Measurements from ENCODE around the gene MEIS1.

Gene MEIS1

DNA sequence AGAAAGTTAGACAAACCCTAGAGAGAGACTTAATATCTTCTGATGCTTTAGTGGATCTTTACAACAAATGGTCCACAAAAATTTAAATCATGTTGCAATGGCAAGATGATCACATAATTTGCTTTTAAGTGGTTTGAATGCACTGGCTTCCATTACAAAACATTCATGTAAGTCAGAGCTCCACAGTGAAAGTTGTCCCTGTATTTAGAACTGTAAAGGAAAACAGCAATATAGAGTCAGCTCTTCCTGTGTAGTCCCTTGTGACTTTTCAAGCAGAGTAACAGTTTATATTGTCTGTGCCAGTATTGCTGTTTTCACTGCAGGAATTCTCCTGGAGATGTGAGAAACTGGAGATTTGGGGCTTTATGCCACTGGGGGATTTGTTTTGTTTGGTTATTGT lies 77.7 kb downstream of the MEIS1 start:
- in situ Hi-C loops (cut with HindIII; ENCODE audit: low sequenced_read_pairs): no loop called here
- TF ChIP-seq, protein P1, sequence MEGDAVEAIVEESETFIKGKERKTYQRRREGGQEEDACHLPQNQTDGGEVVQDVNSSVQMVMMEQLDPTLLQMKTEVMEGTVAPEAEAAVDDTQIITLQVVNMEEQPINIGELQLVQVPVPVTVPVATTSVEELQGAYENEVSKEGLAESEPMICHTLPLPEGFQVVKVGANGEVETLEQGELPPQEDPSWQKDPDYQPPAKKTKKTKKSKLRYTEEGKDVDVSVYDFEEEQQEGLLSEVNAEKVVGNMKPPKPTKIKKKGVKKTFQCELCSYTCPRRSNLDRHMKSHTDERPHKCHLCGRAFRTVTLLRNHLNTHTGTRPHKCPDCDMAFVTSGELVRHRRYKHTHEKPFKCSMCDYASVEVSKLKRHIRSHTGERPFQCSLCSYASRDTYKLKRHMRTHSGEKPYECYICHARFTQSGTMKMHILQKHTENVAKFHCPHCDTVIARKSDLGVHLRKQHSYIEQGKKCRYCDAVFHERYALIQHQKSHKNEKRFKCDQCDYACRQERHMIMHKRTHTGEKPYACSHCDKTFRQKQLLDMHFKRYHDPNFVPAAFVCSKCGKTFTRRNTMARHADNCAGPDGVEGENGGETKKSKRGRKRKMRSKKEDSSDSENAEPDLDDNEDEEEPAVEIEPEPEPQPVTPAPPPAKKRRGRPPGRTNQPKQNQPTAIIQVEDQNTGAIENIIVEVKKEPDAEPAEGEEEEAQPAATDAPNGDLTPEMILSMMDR (IDR thresholded peaks at IDR 0.05; ENCODE audit: low read depth, low read length, missing control alignments): no peak
- no peak overlapping the region for H3K4me3 ChIP-seq (ENCODE audit: low read depth, low read length)
- DNase-seq (ENCODE audit: low read depth): no peak

DNA sequence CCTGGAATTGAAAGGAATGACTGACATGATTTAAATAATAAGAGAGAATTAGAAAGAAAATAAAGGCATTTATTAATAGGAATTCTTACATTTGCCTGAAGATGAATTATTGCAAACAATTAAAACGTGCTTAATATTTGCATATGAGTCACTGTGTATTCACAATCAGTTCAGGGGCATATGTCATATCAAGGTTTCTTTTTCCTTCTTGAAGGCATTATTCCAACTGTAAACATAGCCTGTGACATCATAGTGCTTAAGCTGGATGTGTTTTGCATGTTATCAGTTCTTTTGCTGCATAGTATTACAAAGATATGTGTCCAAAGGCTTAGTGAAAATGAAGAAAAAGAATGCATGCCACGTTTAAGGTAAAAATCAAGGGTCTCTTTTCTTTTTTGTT lies 80.8 kb downstream of the MEIS1 start:
- in situ Hi-C loops (cut with HindIII; ENCODE audit: low sequenced_read_pairs): no loop called here
- no peak for DNase-seq (ENCODE audit: low read depth)
- no peak overlapping the region for H3K4me3 ChIP-seq (ENCODE audit: low read depth, low read length)
- TF ChIP-seq, protein P1 (IDR thresholded peaks at IDR 0.05; ENCODE audit: low read depth, low read length, missing control alignments): no peak

GRCh38 chr2:66516499-66516898 lies 81.6 kb downstream of the MEIS1 start:
- H3K4me3 ChIP-seq (ENCODE audit: low read depth, low read length): no peak overlapping the region
- in situ Hi-C loops (cut with HindIII; ENCODE audit: low sequenced_read_pairs): no loop called here
- TF ChIP-seq, protein P1 (IDR thresholded peaks at IDR 0.05; ENCODE audit: low read depth, low read length, missing control alignments): no peak

DNA sequence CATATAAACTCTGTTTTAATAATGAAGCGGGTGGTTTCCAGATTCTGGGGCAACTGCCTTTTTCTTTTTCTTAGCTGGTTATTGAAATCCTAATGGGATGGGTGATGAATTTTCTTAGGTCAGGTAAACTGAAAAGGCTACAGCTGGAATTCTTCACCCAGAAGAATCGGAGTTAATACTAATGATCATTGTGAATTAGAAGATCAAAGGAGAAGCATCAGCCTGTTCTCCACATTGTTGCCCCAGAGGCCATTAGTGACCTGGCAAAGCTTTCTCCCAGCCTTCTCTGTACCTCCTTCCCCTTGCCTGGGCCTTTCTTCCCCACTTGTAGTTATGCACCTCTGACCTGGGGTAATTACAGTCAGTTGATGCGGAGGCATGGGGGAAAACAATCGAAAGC lies 82.8 kb downstream of the MEIS1 start:
- H3K4me3 ChIP-seq (ENCODE audit: low read depth, low read length): no peak overlapping the region
- in situ Hi-C loops (cut with HindIII; ENCODE audit: low sequenced_read_pairs): no loop called here
- TF ChIP-seq, protein P1 (IDR thresholded peaks at IDR 0.05; ENCODE audit: low read depth, low read length, missing control alignments): no peak
- no peak for DNase-seq (ENCODE audit: low read depth)

More at GRCh38 chr2:66516499-66516898, 81.6 kb downstream of the MEIS1 start:
- no peak for DNase-seq (ENCODE audit: low read depth)

- in situ Hi-C loops (cut with HindIII; ENCODE audit: low sequenced_read_pairs): no loop called here
Observed at GRCh38 chr2:66519264-66519843, 84.4 kb downstream of the MEIS1 start.

GRCh38 chr2:66521291-66521922 lies 86.5 kb downstream of the MEIS1 start:
- TF ChIP-seq, protein P1 (IDR thresholded peaks at IDR 0.05; ENCODE audit: low read depth, low read length, missing control alignments): no peak
- in situ Hi-C loops (cut with HindIII; ENCODE audit: low sequenced_read_pairs): no loop called here
- no peak for DNase-seq (ENCODE audit: low read depth)
- H3K4me3 ChIP-seq (ENCODE audit: low read depth, low read length): no peak overlapping the region

More at GRCh38 chr2:66519264-66519843, 84.4 kb downstream of the MEIS1 start:
- TF ChIP-seq, protein P1 (IDR thresholded peaks at IDR 0.05; ENCODE audit: low read depth, low read length, missing control alignments): no peak
- DNase-seq (ENCODE audit: low read depth): no peak
- H3K4me3 ChIP-seq (ENCODE audit: low read depth, low read length): no peak overlapping the region
